H1 (cell line): Measurements from ENCODE around the gene TRHDE. TPM values are rescaled to one million over a fixed set of nuclear protein-coding genes. Genes with fewer than 3 reads are reported as not detected.

Experiments used
- CTCF ChIA-PET: fragments of 300-600 bp; sonication (Branson Sonifier 250); formaldehyde crosslinking; loops from one replicate; lab custom pipeline; 2021; ENCODE audit not compliant: partially characterized antibody; lab: Charles Lee
- POLR2A ChIA-PET: fragments of 300-600 bp; sonication (Branson Sonifier 250); formaldehyde crosslinking; loops from one replicate; lab custom pipeline; 2021; ENCODE audit warnings: inconsistent platforms; ENCODE audit not compliant: partially characterized antibody; lab: Charles Lee
- DNase-seq, 2 experiments: peaks; one replicate each; pipeline versions ENCODE4 v3.0.0 to v3.0.0-alpha.2; 2010 to 2022; ENCODE audit warnings: low spot score in 2 of 2, low read depth in 1 of 2, mixed read lengths in 1 of 2
- FAIRE-seq: peaks from 2 replicates; lab custom pipeline; 2011; peaks lifted over from hg19 to GRCh38; lab: Jason Lieb, UNC
- H2AFZ ChIP-seq: 2 replicates; pipeline ENCODE4 v1.8.1; 2012; ENCODE audit warnings: low read length, inconsistent platforms
- H2AK5ac ChIP-seq: 2 replicates; pipeline ENCODE4 v1.6.1; 2013; ENCODE audit warnings: low read depth, low read length
- H2BK120ac ChIP-seq: replicated peaks from 2 replicates; pipeline ENCODE3; 2013; ENCODE audit warnings: low read depth, low read length, inconsistent platforms
- H2BK12ac ChIP-seq: 2 replicates; pipeline ENCODE4 v1.6.1; 2013; ENCODE audit warnings: low read depth, low read length
- H2BK15ac ChIP-seq: 2 replicates; pipeline ENCODE4 v1.6.1; 2013; ENCODE audit warnings: low read length
- H2BK20ac ChIP-seq: 2 replicates; pipeline ENCODE4 v1.6.1; 2013; ENCODE audit warnings: low read length
- H2BK5ac ChIP-seq: 2 replicates; pipeline ENCODE4 v1.6.1; 2013; ENCODE audit warnings: low read depth, low read length
- H3K14ac ChIP-seq: 2 replicates; pipeline ENCODE4 v1.6.1; 2013; ENCODE audit warnings: inconsistent platforms; ENCODE audit not compliant: insufficient read length
- H3K18ac ChIP-seq: 2 replicates; pipeline ENCODE4 v1.6.1; 2013; ENCODE audit warnings: low read length; ENCODE audit errors: extremely low read depth
- H3K23ac ChIP-seq: 2 replicates; pipeline ENCODE4 v1.6.1; 2013; ENCODE audit warnings: inconsistent platforms; ENCODE audit not compliant: insufficient read length
- H3K23me2 ChIP-seq: 2 replicates; pipeline ENCODE4 v1.6.1; 2013; ENCODE audit warnings: low read depth, low read length
- H3K27ac ChIP-seq: 2 replicates; pipeline ENCODE4 v1.6.1; 2011; ENCODE audit warnings: low read depth, low read length, inconsistent platforms
- H3K27me3 ChIP-seq, 4 experiments: replicated peaks in 1 of 4; 1 replicate in 1 of 4; 2 replicates in 3 of 4; pipeline versions ENCODE4 v1.6.1 to v1.8.1; 2011 to 2013; ENCODE audit warnings: low read length in 3 of 4, mild to moderate bottlenecking in 3 of 4, inconsistent platforms in 2 of 4, mixed read lengths in 2 of 4, moderate library complexity in 1 of 4; ENCODE audit not compliant: control insufficient read depth in 3 of 4, insufficient read depth in 3 of 4; ENCODE audit errors: extremely low read depth in 1 of 4
- H3K36me3 ChIP-seq, 4 experiments: 2 replicates each; pipeline versions ENCODE4 v1.6.1 to v1.8.1; 2011 to 2013; ENCODE audit warnings: mild to moderate bottlenecking in 4 of 4, low read length in 3 of 4, moderate library complexity in 2 of 4, control low read depth in 1 of 4, inconsistent platforms in 1 of 4; ENCODE audit not compliant: insufficient read depth in 4 of 4, control insufficient read depth in 2 of 4
- H3K4ac ChIP-seq: replicated peaks from 2 replicates; pipeline ENCODE3; 2013; ENCODE audit warnings: low read length, low read depth, mixed read lengths, inconsistent platforms; ENCODE audit not compliant: insufficient read length
- H3K4me1 ChIP-seq, 4 experiments: replicated peaks in 1 of 4; 1 replicate in 1 of 4; 2 replicates in 3 of 4; pipeline versions ENCODE4 v1.6.1 to v1.8.1; 2011 to 2013; ENCODE audit warnings: low read length in 3 of 4, inconsistent platforms in 2 of 4, mixed read lengths in 1 of 4; ENCODE audit not compliant: insufficient read depth in 4 of 4, control insufficient read depth in 3 of 4
- H3K4me2 ChIP-seq, 2 experiments: 2 replicates each; pipeline versions ENCODE4 v1.6.1 to v1.8.1; 2011 to 2013; ENCODE audit warnings: low read depth in 2 of 2, low read length in 2 of 2, control low read depth in 1 of 2, inconsistent platforms in 1 of 2, mild to moderate bottlenecking in 1 of 2; ENCODE audit not compliant: insufficient read depth in 1 of 2
- H3K4me3 ChIP-seq, 4 experiments: fragments of 200-600, 300-600 bp in 1 of 4; sonication (generic), shearing (Covaris generic), sonication (Bioruptor Twin) in 1 of 4; 2 replicates each; pipeline versions ENCODE4 v1.5.1 to v1.8.1; 2011 to 2016; ENCODE audit warnings: low read length in 4 of 4, low read depth in 3 of 4, control low read depth in 2 of 4, inconsistent platforms in 2 of 4, mild to moderate bottlenecking in 2 of 4, mixed read lengths in 1 of 4, moderate library complexity in 1 of 4; ENCODE audit not compliant: insufficient read depth in 2 of 4; ENCODE audit errors: extremely low read depth in 1 of 4
- H3K56ac ChIP-seq: replicated peaks from 2 replicates; pipeline ENCODE3; 2013; ENCODE audit warnings: low read depth, mild to moderate bottlenecking, mixed read lengths, low read length, inconsistent platforms; ENCODE audit not compliant: insufficient read length
- H3K79me1 ChIP-seq: 2 replicates; pipeline ENCODE4 v1.6.1; 2013; ENCODE audit warnings: low read depth, low read length, control low read depth
- H3K79me2 ChIP-seq, 2 experiments: 2 replicates each; pipeline versions ENCODE4 v1.6.1 to v1.8.1; 2012 to 2013; ENCODE audit warnings: low read length in 2 of 2, mild to moderate bottlenecking in 2 of 2, inconsistent platforms in 1 of 2; ENCODE audit not compliant: insufficient read depth in 2 of 2, control insufficient read depth in 1 of 2
- H3K9ac ChIP-seq, 4 experiments: replicated peaks in 1 of 4; 1 replicate in 1 of 4; 2 replicates in 3 of 4; pipeline versions ENCODE4 v1.6.1 to v1.8.1; 2011 to 2013; ENCODE audit warnings: low read depth in 3 of 4, low read length in 3 of 4, control low read depth in 2 of 4, mild to moderate bottlenecking in 2 of 4, moderate library complexity in 2 of 4, inconsistent platforms in 1 of 4; ENCODE audit errors: extremely low read depth in 1 of 4
- H3K9me3 ChIP-seq, 2 experiments: 2 replicates each; pipeline versions ENCODE4 v1.6.1 to v1.8.1; 2012 to 2013; ENCODE audit warnings: mild to moderate bottlenecking in 2 of 2, moderate library complexity in 2 of 2, control low read depth in 1 of 2, inconsistent platforms in 1 of 2, low read depth in 1 of 2, low read length in 1 of 2, mixed read lengths in 1 of 2; ENCODE audit not compliant: insufficient read depth in 2 of 2
- H4K20me1 ChIP-seq, 2 experiments: replicated peaks in 1 of 2; 2 replicates each; pipeline versions ENCODE3 to v1.8.1; 2011 to 2013; ENCODE audit warnings: inconsistent platforms in 2 of 2, low read length in 2 of 2, mild to moderate bottlenecking in 1 of 2; ENCODE audit not compliant: insufficient read depth in 2 of 2, control insufficient read depth in 1 of 2
- H4K5ac ChIP-seq: 2 replicates; pipeline ENCODE4 v1.6.1; 2013; ENCODE audit warnings: low read length, low read depth, mixed read lengths, inconsistent platforms; ENCODE audit not compliant: insufficient read length
- H4K8ac ChIP-seq: 2 replicates; pipeline ENCODE4 v1.8.0; 2013; ENCODE audit warnings: mild to moderate bottlenecking, moderate library complexity, low read length, inconsistent platforms; ENCODE audit not compliant: insufficient read depth; ENCODE audit errors: extremely low read depth
- H4K91ac ChIP-seq: replicated peaks from 2 replicates; pipeline ENCODE3; 2013; ENCODE audit warnings: low read length, mixed read lengths, inconsistent platforms; ENCODE audit not compliant: insufficient read length
- CTBP2 ChIP-seq: IDR thresholded peaks from 2 replicates; pipeline ENCODE4 v1.7.0; 2011; ENCODE audit warnings: borderline replicate concordance, mild to moderate bottlenecking, moderate library complexity, mixed read lengths, low read length; ENCODE audit not compliant: insufficient read depth, insufficient read length
- POLR2AphosphoS5 ChIP-seq: IDR thresholded peaks from 2 replicates; pipeline ENCODE4 v1.6.1; 2011; ENCODE audit warnings: low read depth, low read length
- SP2 ChIP-seq: IDR thresholded peaks from 2 replicates; pipeline ENCODE4 v1.6.1; 2012; ENCODE audit warnings: mild to moderate bottlenecking, low read length, inconsistent platforms
- WGBS, 2 experiments: shearing (Covaris generic) in 1 of 2; methylation state at CpG; one replicate each; pipeline versions ENCODE4 v1.1.6 to v1.1.7; 2013 to 2015; ENCODE audit warnings: low lambda C conversion rate in 2 of 2, mixed read lengths in 2 of 2, inconsistent platforms in 1 of 2, low coverage in 1 of 2, missing lambda C conversion rate in 1 of 2; ENCODE audit not compliant: insufficient replicate concordance in 2 of 2, insufficient coverage in 1 of 2, insufficient read length in 1 of 2; ENCODE audit errors: extremely low coverage in 1 of 2, missing lambda C conversion rate in 1 of 2; 5-methylcytosine and 5-hydroxymethylcytosine counted together
- polyA plus RNA-seq, 7 experiments: library from polyadenylated mRNA; depleted of rRNA in 3 of 7; stranded (reverse) in 5 of 7; unstranded in 2 of 7; fragments of >200 nt in 5 of 7; fragments of 200-250 nt in 2 of 7; gene quantifications; 1 replicate in 5 of 7; 2 replicates in 1 of 7; 4 replicates in 1 of 7; pipeline versions ENCODE4 v1.2.1 to v1.2.3, GENCODE V29; 2011 to 2013; ENCODE audit warnings: missing spikeins in 2 of 7, mixed read lengths in 2 of 7
- total RNA-seq: library from RNA; stranded (reverse); fragmentation: NEBNext Ultra II Directional; extraction: Animal tissue kit (Norgen Biotek cat#: 25700); gene quantifications from 2 replicates; pipeline ENCODE4 v1.2.1, GENCODE V29; 2021

Gene TRHDE
- total and polyA plus RNA-seq, 2 of the 8 experiments (the other 6 are each of a cell fraction or from before 2014, with no cell fraction given) = 1.3 to 5.0 TPM

- Histone ChIP-seq H4K8ac (no peak overlapping the region), H2BK12ac (no peak overlapping the region), H3K79me1 (no peaks in the 10 kb centered on the region), H4K91ac (no peak overlapping the region), H3K36me3 (no peaks in the 10 kb centered on the region), H3K56ac (no peak overlapping the region), H3K4me1 (peaks cover 0 to 6% (median 0%) of the 10 kb centered on the region in 4 experiments; a peak in 1 of 7 replicates), H3K23ac (no peak overlapping the region), H2AFZ (no peak overlapping the region), H3K4me2 (no peak overlapping the region), H3K23me2 (no peaks in the 10 kb centered on the region), H2BK15ac (no peak overlapping the region), H3K18ac (no peak overlapping the region), H3K27me3 (no peaks in the 10 kb centered on the region), H2BK5ac (no peak overlapping the region), H4K20me1 (no peaks in the 10 kb centered on the region), H3K4ac (no peak overlapping the region), H3K79me2 (no peaks in the 10 kb centered on the region), H3K27ac (no peak overlapping the region), H3K14ac (no peak overlapping the region), H3K9ac (no peak overlapping the region), H3K9me3 (no peaks in the 10 kb centered on the region), H3K4me3 (no peak overlapping the region), H2AK5ac (no peak overlapping the region), H4K5ac (no peak overlapping the region), H2BK120ac (no peak overlapping the region), H2BK20ac (no peak overlapping the region)
- CTCF ChIA-PET = interaction anchor here (1.1 kb wide), 1 partner anchor 200 kb away, joined by 3 read pairs; no protein-coding TSS in a partner anchor
- DNase-seq (no peak), FAIRE-seq (no peak)
- POLR2A ChIA-PET = no interaction called here
- 92% methylated on average over 1 of the region's 1 CpG; no CpG with 5 or more reads in 1 of the 2 experiments for WGBS, 2 experiments
- TF ChIP-seq POLR2AphosphoS5 = no peak
- no peak for TF ChIP-seq CTBP2
- no peak for TF ChIP-seq SP2
Observed at GRCh38 chr12:72546106-72546505, 273.9 kb downstream of the TRHDE start.
